HG03571 (cell line): Measurements from ENCODE around the gene SERPINA3.
"Not testable (repeated sequence)": the region's sequence is repeated elsewhere in the genome, so short reads cannot be mapped to it uniquely, and the experiment has no call there.

Experiments used
- ATAC-seq: cut with Tn5 transposase; IDR thresholded peaks from one replicate; pipeline ENCODE4 v1.9.1; 2021; ENCODE audit not compliant: unreplicated experiment

The SERPINA3 gene

DNA sequence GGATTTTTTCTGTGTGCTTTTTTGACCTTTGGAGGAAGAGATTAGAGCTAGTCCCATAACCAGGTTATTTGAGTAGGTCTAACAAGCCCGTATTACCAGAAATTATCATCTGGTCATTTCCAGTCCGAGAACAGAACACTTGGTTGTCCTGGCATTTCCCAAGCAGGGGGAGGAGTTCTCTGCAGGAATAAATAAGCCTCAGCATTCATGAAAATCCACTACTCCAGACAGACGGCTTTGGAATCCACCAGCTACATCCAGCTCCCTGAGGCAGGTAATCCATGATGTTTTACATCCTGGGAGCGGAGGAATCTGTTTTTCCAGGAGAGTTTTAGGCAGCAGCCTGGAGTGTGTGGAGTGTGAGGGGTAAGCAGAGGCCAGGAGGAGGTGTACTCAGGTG, at the start of gene SERPINA3:
Gene SERPINA3 (plus strand): TSS at position 218 of the 400 bp plus-strand sequence. CDS start 2,051 bp downstream, outside the sequence.
- no peak for ATAC-seq

- no peak for ATAC-seq
These were observed 49.0 kb upstream of the SERPINA3 start for GRCh38 chr14:94562941-94563883.

DNA sequence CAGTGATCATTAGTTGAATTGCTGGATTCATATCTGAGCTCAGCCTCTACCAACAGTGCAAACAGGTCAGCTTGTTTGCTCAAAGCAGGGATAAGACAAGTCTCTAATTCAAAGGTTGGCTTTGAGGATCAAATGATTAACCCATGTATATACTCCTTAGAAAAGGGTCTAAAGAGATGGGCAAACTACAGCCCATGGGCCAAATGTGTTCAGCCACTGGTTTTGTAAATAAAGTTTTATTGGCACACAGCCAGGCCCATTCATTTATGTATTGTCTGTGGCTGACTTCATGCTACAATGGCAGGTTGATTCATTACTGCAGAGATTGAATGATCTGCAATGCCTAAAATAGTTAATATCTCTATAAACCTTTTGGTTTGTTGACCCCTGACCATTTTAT, 47.8 kb upstream of the SERPINA3 start:
- no peak for ATAC-seq

DNA sequence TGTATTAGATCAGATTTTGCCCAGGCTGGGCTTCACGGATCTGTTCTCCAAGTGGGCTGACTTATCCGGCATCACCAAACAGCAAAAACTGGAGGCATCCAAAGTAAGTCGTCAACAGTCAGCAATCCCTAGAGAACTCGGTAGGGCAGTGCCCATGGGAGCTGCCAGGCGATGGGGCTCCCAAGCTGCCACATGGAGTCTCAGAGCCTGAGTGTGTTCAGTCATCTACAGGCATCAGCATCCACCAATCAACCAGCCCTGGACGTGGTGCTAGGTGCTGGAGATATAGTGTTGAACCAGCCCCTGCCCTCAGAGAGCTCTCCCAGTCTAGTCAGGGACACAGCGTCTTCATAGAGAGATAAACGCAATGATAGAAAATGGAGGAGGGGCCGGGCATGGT, 44.0 kb upstream of the SERPINA3 start:
- no peak for ATAC-seq

- no peak for ATAC-seq
These were observed 42.7 kb upstream of the SERPINA3 start for GRCh38 chr14:94569381-94570001.

DNA sequence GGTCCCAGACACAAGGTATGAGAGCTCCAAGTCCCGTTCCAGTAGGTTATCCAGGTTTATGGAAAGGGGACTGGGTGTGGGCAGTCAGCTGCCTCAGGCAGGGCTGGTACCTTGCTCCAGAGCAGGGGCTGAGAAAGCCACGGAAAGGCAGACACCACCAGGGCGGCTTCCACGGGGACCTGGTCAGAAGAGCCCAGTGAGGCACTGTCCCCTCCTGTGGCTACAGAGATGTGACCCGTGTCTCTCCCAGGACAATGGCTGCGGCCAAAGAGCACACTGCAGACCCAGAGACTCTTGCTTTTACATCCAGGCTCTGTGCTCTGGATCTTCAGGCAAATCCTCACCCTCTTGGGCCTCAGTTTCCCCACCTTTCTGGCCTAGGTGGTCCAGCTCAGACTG, 42.2 kb upstream of the SERPINA3 start:
- ATAC-seq: no peak

DNA sequence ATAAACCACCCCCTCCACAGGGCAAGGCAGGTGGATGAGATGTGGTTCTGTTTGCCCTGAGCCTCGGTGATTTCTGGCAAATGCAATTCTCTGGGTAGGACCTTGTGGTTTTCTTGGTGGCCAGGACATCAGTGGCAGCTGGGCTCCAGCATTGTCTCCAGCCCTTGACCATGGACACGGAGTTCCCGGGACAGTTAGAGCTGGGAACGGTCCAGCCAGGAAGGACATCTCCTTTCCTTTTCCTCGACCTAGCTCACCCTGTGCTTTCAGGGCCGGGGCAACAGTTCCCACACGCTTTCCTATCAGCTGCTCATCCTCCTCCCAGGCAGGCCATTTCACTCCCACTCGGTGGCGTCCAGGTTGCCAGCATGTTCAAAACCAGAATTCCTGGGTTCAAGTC, 41.8 kb upstream of the SERPINA3 start:
- ATAC-seq: no peak

DNA sequence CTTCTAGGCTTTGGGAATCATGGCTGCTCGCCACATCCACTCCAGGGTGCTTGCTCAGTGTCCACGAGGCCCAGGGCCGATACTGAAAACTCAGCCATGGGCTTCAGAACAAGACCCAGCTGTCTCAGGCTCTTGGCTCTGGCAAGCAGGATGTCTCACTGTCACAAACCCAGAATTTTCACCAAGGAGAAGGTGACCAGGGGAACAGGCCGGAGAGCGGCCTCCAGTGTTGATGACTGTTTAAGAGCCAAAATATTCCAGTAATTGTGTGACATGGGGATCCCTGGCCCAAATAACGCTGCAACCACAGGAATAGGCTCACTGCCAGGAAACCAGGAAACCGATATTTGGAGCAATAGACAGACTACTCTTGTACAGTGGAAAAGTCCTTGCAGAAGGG, 40.8 kb upstream of the SERPINA3 start:
- no peak for ATAC-seq

GRCh38 chr14:94571950-94572349, 40.2 kb upstream of the SERPINA3 start:
- ATAC-seq: no peak

DNA sequence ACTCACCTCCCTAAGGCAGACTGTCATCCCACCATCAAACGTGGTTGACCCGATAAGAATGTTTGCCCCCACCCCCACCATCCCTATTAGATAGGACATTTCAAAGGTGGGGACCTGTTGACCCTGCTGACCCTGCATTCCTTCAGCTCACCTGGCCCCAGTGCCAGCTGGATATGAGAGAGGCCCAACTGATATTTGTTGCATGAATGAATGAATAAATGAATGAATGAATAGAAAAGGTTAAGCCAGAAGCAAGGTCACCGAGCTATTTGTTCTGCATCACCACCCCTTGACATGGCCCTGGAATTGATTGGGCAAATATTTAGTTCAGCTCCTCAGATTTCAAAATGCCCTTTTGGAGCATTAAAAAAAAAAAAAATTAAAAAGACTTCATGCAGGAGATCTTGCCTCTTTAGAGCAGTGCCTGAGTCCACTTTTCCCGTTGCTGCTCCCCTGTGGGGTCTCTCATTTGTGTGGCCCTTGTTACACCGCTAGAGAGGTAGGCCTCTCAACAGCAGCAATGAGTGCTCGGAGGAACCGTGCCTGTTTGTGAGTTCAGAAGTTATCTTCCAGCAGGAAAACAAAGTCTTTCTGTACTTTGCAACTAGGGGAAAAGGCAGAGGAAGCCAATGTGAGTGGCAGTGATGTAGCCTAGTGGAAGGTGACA, 39.4 kb upstream of the SERPINA3 start:
- no peak for ATAC-seq

DNA sequence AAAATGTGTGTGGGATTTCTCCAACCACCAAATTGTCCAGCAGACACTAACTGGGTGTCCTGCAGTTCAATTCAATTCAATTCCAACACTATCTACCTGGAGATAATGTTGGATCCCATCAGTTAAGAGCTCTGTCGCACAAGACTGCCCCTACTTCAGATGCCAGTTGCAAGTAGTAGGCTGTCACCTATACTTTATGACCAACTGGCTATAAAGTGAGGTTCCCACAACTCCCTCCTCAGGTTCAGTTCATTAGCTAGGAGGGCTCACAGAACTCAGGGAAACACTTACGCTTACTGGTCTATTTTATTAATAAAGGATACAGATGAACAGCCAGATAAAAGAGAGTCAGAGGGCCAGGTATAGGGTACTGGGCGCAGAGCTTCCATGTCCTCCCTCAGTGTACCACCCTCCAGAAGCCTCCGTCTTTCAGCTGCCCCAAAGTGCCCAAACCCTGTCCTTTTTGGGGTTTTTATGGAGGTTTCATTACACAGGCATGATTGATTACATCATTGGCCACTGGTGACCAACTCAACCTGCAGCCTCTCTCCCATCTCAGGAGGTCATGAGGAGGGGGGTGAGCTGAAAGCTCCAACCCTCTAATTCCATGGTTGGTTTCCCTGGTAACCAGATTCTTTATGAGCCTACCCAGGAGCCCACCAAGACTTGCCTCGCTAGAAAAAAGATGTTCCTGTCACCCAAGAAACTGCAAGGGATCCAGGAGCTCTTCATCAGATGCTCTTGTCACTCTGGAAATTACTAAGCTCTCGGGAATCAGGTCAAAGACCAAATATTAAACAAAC, 38.5 kb upstream of the SERPINA3 start:
- no peak for ATAC-seq

DNA sequence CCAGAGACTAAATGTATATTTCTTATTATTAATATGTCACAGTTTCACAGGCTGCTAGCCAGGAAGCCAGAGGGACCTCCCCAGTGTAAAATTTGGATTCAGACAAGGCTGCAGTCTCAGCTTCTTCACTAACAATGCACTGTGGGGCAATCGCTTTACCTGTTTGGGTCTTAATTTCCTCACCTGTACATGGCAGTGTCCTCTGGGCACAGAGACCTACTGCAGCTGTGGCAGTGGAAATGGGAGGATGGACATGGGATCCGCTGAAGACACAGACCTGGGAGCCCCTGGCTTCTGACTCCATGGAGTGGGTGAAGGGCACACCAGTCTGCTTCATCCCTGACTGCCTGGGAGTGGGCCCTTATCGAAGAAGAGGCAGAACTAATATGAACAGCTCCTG, 37.9 kb upstream of the SERPINA3 start:
- no peak for ATAC-seq

GRCh38 chr14:94575730-94576585, 36.2 kb upstream of the SERPINA3 start:
- ATAC-seq: no peak

- not testable (repeated sequence) for ATAC-seq
These were observed 34.7 kb upstream of the SERPINA3 start for GRCh38 chr14:94577472-94577871.

DNA sequence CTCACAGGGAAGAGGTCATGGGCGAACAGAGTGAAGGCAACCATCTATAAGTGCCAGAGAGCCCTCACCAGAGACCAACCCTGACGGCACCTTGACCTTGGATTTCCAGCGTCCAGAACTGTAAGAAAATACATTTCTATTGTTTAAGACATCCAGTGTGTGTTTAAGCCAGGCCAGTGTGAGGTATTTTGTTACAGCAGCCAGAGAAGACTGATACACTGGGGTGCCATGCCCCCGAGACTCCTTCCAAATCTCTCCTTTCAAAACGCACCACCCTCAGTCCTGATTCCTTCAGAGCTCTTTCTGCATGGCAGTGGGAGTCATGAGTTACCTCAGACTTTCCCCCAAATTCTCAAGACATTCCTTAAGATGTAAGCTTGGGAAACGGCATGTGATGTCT, 33.5 kb upstream of the SERPINA3 start:
- no peak for ATAC-seq

DNA sequence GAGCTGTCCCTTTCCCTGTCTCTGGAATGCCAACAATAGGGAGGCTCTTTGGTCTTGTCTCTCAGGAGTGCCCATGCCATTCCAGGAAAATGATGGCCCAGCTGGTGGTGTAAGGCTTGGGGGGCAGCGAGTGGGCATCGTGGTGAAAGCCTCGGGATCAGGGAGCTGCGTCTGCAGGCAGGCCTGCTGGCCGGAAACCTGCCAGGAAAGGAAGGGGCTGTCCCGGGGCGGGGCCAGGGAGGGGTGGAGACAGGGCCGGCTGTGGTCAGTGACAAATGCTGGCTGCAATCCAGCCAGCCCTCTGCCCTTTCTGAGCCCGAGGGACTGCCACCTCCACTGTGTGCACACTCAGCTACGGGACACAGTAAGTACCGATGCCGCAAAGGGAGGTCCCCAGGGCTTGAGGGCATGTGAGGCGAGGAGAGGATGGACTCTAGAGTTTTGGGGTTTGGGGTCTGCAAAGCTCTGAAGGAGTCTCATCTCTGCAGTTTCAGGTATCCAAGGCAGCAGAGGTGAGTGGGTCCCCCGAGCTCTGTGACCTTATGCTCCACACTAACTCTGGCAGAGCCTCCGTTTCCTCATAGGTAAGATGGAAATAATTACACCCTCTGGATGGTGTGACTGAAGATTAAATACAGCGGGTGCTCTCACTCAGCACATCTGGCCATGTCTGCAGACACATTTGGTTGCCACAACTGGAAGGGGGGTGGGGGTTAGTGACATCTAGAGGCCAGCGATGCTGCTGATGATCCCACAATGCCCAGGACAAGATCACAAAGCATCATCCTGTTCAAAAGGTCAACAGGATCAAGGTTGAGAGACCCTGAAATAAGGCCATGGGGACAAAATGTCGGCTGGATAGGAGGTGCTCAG, 30.8 kb upstream of the SERPINA3 start, which contains the start of gene SERPINA5:
Gene SERPINA5 (plus strand): TSS at position 300 of the 873 bp plus-strand sequence. CDS start 5,937 bp downstream, outside the sequence.
- ATAC-seq: no peak

GRCh38 chr14:94582199-94582750, 29.9 kb upstream of the SERPINA3 start:
- no peak for ATAC-seq

DNA sequence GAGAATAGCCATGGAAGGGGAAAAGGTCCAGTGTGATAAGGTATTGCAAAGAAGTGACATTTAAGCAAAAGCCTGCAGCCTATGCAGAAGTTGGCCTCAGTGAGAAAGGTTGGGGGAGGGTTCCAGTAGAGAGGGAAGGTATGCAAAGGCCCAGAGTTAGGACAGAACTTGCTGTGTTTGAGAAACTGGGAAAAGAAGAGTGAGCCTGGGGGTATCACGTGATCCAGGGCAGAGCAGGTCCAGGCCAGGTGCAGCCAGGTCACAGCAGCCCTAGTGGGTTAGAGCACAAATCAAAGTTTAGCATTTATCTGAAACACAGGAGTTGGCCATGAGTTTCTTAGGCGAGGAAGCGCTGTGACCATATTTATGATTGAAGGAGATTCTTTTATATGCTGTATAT, 29.3 kb upstream of the SERPINA3 start:
- ATAC-seq: no peak

GRCh38 chr14:94583557-94583956, 28.6 kb upstream of the SERPINA3 start:
- ATAC-seq: no peak
